HEK293T (cell line): Measurements from ENCODE around the gene GMDS.

Experiments
- ARNT ChIP-seq: fragments of 450-650 bp; IDR thresholded peaks from 2 replicates; pipeline ENCODE4 v1.6.1; 2017; ENCODE audit warnings: mild to moderate bottlenecking
- BHLHE40 ChIP-seq: fragments of 450-650 bp; IDR thresholded peaks from 2 replicates; pipeline ENCODE4 v1.6.1; 2016; ENCODE audit warnings: mild to moderate bottlenecking, moderate library complexity, borderline replicate concordance
- CTBP1 ChIP-seq: fragments of 450-650 bp; IDR thresholded peaks from 2 replicates; pipeline ENCODE4 v1.6.1; 2016; ENCODE audit warnings: borderline replicate concordance
- FOXA1 ChIP-seq: fragments of 450-650 bp; IDR thresholded peaks from 2 replicates; pipeline ENCODE4 v1.6.1; 2016; ENCODE audit warnings: mild to moderate bottlenecking
- FOXK2 ChIP-seq: fragments of 450-650 bp; IDR thresholded peaks from 2 replicates; pipeline ENCODE4 v1.6.1; 2016; ENCODE audit warnings: mild to moderate bottlenecking
- FOXM1 ChIP-seq: fragments of 450-650 bp; IDR thresholded peaks from 2 replicates; pipeline ENCODE4 v1.6.1; 2017; ENCODE audit warnings: mild to moderate bottlenecking, borderline replicate concordance
- HDGF ChIP-seq: fragments of 450-650 bp; IDR thresholded peaks from 2 replicates; pipeline ENCODE4 v1.6.1; 2017; ENCODE audit warnings: antibody characterized with exemption, borderline replicate concordance
- L3MBTL2 ChIP-seq: fragments of 450-650 bp; conservative IDR thresholded peaks from 2 replicates; pipeline ENCODE4 v1.6.1; 2016; ENCODE audit warnings: mild to moderate bottlenecking
- LEF1 ChIP-seq: fragments of 450-650 bp; IDR thresholded peaks from 2 replicates; pipeline ENCODE4 v1.6.1; 2017; ENCODE audit warnings: mild to moderate bottlenecking, borderline replicate concordance
- NFRKB ChIP-seq: fragments of 450-650 bp; IDR thresholded peaks from 2 replicates; pipeline ENCODE4 v1.6.1; 2016; ENCODE audit warnings: mild to moderate bottlenecking, moderate library complexity
- SP1 ChIP-seq: fragments of 450-650 bp; IDR thresholded peaks from 2 replicates; pipeline ENCODE4 v1.6.1; 2017
- SUZ12 ChIP-seq: fragments of 450-650 bp; IDR thresholded peaks from 2 replicates; pipeline ENCODE4 v1.6.1; 2016; ENCODE audit warnings: mild to moderate bottlenecking
- ZNF384 ChIP-seq: fragments of 450-650 bp; IDR thresholded peaks from 2 replicates; pipeline ENCODE4 v1.6.1; 2016

DNA sequence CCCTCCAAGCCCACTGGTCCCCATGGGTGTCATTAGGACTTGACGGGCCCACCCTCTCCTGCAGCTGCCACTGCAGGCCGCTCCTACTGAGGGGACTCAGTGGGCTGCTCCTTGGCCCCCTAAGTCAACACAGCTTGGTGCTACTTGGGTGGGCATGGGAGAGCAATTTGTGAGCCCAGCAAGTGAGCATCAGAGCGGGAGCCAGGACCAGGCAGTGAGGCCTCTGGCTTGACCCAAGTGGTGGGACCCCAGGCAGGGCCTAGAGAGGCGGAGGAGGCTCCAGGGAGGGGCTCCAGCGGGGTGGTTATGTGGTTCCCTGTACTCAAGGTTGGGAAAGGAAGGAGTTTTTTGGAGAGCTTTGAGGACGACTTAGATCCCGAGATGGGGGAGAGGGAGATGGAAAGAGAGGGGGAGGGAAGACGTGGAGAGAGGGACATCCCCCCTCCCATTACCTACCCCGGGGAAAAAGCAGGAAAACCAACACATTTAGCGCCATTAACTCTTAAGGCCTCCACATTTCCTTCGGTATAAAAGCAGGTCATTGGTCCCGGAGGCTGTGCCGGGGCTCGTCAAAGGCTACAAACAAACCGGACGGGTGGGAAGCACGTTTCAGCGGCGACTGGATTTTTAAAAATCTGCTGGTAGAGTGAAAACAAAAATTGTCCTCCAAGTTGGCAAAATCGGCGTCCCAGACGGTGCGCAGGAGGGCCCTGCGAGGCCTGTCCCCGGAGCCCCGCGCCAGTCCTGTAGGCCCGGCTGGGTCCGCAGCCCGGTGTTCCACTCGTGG is 626.9 kb downstream of the GMDS start:
- no peak for TF ChIP-seq SP1
- no peak for TF ChIP-seq FOXM1
- TF ChIP-seq FOXK2, result no peak
- no peak for TF ChIP-seq BHLHE40
- TF ChIP-seq LEF1, result no peak
- TF ChIP-seq ARNT, result no peak
- TF ChIP-seq FOXA1, result no peak
- TF ChIP-seq NFRKB, result 0 out of 2 replicates have a peak, but pooled peaks have one; percentile 28
- no peak for TF ChIP-seq L3MBTL2
- TF ChIP-seq HDGF, result no peak
- TF ChIP-seq CTBP1, result no peak
- TF ChIP-seq SUZ12, result no peak
- no peak for TF ChIP-seq ZNF384
